HG03571 (cell line): ENCODE measurements around the gene KRT77.
"Not testable (repeated sequence)": the region's sequence is repeated elsewhere in the genome, so short reads cannot be mapped to it uniquely, and the experiment has no call there.

Experiments used
- ATAC-seq: cut with Tn5 transposase; IDR thresholded peaks from one replicate; pipeline ENCODE4 v1.9.1; 2021; ENCODE audit not compliant: unreplicated experiment

KRT77 gene

DNA sequence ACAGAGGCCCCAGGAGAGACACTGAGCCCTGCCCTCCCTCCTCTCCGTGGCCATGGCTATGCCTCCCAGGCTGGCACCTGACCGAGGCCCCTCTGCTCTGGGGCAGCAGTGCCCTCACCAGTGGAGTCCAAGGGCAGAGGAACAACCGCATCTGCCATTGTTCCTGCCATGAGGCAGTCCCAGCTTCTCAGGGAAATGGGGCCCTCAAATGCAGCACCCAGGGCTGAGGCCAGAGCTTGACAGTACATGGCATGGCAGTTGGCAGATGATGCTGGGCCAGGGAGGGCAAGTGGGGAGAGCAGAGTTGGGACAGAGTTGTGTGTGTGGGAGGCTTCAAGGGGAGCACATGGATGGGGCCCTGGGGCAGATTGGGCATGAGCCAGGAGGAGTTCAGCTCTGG, 21.1 kb upstream of the KRT77 start:
- ATAC-seq, result no peak

DNA sequence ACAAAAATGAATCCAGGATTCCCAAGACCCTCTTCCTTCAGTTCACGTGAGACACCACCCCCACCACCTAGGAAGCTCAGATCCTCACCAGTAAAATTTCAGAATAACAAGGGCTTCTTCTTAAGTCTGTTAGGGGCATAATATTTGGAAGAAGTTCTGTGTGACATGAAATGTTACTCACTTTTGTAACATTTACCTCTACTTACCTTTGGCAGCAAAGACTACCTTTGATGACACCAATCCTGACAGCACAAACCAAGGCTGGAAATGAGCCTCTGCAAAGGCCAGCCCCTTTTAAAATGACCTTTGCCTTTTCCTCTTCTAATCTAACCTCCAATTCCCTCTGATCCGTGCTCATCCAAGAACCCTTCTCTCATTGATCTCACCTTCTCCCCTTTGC, 19.4 kb upstream of the KRT77 start:
- no peak for ATAC-seq

DNA sequence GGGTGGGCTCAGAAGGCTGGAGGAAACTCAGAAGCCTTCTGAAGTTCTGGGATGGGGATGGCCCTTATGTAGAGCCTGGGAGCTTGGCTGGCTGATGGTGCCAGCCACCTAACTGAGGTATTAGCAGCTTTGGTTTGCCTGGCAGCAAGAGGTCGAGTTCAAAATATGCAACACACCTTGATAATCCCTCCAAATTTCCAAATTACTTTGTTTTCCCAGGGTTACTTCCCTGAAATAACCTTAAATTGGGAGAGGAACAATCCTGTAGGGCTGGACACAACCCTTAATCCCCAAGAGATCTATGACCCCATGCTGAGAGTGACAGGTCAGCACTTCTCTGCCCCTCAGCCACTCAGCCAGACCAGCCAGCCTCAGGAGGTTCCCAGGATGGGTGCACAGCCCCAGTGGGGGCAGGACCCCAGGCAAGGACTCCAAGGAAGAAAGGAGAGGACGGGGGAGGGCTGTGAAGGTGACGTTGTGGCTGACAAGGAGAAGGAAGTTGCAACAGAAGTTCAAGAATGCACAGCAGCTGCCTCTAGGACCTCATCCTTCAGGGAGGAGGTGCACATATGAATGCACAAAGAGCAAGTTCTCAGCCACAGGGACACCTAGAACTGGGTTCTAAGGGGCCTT, 18.6 kb upstream of the KRT77 start:
- ATAC-seq, result no peak

DNA sequence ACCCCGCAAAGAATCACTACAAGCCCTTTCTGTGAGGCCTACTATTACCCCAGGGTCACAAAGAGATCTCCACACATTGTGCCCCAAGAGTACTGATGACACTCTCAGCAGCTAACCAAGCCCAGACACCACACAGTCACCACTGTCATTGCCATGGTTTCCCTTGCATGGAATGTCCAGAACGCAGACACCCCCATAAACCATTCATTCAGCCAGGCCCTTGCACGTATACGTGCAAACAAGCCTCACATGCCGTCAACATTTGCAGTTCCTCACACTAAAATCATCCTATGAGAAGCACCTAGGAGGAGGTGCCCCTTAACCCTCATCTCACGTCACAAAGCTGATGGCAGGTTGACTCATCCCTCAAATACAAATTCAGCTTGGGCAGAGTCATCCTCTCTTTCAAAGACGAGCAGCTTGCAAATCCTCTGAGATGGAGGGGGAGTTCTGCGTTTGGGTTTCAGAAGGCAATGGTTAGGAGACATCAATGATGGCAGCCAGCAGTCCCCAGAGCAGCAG, 17.1 kb upstream of the KRT77 start:
- ATAC-seq, result no peak

DNA sequence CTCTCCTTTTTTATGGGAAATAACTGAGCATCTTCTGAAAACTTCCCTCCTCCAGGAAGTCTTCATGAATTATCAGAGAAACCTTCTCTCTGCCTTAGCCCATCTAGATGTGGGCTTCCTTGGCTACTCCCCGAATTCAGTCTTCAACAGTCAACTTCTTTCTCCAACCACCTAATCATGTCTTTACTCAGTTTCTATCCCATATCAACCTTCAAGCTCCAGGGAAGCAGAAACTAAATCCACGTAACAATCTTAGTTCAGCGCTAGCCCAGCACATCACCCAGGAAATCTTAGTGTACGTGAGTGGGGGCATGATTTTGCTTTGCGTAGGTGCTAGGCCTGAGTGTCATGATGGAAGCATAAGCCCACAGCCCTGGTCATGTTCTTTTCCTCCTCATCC, 12.7 kb upstream of the KRT77 start:
- no peak for ATAC-seq

DNA sequence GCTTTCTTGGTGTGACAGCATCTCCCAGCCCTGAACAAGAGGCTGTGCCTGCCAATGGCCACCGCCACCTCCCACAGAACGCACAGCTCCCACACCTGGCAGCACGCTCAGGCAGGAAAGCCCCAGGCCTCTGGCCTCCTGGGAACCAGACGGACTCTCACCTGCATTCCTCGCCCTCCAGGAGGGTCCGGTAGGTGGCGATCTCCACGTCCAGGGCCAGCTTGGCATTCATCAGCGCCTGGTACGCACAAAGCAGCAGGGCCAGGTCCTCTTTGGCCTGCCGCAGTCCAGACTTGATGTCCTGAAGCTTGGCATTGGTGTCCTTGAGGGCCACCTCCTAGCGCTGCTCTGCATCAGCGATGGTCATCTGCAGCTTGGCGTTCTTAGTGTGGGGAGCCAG, 12.1 kb upstream of the KRT77 start:
- ATAC-seq, result no peak

DNA sequence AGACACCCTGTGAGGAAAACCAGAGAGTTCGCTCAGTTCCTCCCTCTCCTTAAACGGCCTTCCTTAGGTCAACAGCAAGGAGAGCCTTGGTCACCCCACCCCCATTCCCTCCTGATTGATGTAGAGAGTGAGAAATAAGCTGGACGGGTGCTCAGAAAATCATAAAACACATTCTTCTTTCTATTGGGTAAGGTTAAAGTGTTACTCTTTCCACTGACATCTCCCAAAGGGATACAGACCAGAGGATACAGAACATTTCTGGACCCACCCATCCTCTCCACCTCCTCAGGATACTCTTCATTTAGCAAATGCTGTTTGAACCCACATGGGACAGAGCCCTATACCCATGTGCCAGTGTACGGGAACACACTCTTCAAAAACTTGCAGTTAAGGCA, 11.6 kb upstream of the KRT77 start:
- no peak for ATAC-seq

DNA sequence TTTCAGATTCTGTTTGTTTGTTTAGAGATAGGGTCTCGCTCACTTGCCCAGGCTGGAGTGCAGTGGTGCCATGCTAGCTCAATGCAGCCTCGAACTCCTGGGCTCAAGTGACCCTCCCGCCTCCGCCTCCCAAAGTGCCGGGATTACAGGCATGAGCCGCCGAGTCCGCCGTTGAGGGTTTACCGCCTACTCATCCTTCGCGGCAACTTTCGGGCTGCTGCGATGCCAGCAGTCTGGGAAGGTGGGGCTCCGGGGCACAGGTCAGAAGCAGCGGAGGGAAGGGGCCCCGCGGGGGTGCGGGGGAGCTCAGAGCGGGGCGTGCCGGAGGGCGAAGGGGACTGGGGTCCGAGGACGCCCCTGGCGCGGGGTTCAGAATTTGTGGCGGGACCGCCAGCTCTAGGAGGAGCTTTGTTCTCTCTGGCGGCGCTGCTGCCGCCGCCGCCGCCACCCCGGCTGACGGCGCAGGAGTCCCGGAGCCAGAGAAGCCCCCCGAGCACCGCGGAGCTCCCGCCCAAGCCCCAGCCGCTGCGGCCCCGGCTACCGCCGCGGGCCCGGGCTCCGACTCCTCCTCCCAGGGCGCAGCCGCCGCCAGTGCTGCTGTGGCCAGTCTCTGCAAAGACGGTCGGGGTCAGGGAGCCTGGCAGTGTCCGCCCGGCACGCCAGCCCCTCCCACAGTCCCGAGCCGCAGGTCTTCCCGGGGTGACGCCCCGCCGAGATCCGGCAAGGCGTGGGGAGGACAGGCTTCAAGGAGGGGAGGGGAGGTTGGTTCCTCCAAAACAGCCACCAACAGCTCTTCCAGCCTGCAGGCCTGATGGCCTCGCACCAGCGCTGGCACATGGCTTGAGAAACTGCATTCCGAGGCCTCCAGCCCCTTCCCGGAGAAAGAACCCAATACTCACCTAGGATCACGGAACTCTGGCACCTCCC, 10.9 kb upstream of the KRT77 start:
- ATAC-seq, result no peak

DNA sequence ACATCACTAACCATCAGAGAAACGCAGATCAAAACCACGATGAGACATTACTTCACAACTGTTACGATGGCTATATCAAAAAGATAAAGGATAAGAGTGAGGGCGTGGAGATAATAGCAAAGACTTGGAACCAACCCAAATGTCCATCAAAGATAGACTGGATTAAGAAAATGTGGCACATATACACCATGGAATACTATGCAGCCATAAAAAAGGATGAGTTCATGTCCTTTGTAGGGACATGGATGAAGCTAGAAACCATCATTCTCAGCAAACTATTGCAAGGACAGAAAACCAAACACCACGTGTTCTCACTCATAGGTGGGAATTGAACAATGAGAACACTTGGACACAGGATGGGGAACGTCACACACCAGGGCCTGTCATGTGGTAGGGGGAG, 8.8 kb upstream of the KRT77 start:
- ATAC-seq, result not testable (repeated sequence)

DNA sequence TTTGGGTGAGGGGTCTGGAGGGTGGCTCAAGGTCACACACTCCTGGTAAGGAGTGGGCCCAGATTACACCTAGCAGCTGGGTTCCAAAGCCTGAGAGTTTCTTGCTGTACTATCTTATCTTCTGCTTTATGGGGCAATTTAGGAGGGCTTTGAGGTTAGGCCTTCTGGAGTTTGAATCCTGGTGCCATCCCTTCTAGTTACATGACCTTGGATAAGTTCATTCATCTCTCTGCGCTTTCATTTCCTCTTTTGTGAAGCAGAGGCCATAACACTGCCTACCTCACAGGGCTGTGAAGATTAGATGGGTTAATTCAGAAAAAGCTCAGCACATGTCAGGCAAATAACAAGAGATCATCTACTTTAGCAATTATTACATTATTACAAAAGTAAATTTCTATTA, 7.4 kb upstream of the KRT77 start:
- no peak for ATAC-seq

DNA sequence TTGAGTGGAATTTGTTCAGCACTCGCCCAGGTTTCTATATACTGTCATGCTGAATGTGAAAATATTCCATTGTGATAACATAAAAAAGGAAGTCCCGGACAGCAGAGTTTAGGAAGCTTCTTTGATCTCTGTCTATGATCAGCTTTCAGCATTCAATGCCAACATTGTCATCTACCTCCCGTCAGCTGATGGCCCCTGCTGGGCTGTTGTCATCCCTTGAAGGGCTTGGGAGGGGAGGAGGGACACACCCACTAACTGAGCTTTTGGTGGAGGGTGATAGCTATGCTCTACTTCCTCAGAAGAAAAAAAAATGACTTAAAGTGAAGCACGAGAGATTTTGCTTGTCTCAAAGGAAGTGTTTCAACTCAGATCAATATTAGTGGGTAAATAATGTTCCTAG, 4.7 kb upstream of the KRT77 start:
- ATAC-seq, result no peak

DNA sequence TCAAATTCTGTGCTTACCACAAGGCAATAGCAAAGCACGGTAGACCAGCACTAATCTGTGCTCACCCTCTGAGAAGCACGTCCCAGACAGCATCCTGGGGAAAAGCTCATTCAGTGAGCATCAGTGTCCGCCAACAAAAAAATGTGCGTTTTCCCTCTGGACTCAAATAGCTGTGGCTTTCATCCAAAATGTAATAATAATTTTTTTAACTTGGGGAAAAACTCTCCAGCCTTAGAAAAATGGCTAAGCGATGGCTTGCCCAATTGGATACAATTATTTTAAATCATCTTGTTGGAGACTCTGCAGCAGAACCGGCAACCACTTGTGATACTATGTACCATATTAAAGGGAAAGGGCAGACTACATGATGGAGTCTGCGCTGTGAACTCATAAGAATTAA, 1.1 kb upstream of the KRT77 start:
- no peak for ATAC-seq

DNA sequence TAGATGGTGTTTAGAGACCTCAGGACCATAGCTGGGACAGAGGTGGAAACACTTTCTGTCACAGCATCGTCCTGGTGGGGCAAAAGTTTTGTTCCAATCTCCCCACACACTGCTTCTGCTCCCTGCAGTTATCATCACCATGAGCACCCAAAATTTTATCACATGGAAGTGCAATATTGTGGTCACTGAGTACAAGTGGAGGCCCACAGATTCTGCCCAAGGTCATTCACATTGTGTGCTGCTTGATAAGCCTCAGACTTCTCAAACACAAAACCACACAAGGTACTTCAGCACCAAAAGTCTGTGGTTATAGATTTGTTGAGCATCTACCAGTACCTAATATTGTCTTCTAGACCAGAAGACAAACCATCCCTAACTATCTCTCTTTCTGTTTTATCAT, 554 bp upstream of the KRT77 start:
- no peak for ATAC-seq

DNA sequence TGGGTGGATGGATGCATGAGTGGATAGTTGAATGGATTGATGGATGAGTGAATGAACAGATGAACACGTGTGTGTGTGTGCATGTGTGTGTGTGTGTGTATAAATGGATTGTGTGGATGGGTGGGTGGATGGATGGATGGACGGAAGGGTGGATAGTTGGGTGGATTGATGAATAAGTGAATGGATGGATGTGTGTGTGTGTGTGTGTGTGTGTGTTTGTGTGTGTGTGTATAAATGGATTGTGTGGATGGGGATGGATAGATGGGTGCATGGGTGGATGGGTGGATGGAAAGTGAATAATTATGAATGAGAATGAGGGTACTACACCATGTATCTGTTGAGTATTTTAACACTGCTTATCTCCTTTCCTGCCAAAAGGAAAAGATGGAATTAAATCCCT, 986 bp downstream of the KRT77 start:
- ATAC-seq, result no peak

DNA sequence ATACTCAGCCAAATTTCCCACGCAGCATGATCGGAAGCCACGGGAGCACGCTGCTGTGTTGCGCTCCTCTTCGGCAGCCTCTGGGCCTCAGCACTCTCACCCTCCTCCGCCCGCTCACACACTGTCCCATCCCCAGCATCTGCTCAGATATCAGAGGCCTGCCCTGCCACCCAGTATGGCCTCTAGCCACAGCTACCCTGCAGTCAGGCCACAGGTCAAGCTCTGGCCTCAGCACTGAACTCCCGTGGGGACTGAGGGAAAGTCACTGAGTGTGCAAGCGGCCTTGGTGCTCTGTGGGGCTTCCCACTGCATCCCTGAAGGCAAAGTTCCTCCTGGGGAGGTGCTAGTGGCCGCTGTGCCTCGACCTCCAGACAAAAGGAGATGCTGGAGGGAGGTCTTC, 2.0 kb downstream of the KRT77 start:
- ATAC-seq, result no peak

DNA sequence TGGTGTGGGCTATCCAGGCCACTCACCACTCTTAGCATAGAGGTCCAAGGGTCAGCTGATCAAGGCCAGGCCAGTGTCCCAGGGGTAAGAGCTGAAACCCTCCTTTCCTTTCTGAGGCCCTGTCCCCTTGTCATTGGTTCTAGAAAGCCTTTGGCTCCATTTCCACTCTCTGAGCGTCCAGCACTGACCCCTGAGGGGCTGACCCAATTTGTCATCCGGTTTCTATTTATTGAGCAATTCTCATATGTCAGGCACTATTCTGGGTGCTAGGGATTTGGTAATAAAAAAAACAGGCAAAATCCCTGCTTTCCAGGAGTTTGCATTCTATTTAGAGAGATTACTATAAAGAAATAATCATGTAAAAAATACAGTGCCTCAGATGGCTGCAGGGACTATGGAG, 3.4 kb downstream of the KRT77 start:
- no peak for ATAC-seq

DNA sequence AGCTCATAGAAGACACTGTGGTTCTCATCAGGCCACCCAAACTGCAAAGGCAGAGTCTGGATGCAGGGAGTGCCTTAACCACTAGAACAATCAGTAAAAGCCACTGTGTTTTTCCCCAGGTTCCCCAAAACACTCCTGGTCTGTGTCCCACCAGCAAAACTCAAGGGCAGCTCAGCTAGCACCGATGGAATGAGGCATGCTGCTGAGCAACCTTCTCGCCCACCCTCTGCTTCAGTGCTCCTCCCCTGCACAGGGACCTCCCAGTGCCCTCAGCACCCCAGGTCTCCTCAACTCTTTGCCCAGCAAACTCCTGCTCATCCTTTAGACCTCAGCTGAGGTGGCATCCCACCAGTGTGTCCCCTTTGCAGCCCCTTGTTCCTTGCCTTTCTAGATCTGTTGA, 4.0 kb downstream of the KRT77 start:
- no peak for ATAC-seq

DNA sequence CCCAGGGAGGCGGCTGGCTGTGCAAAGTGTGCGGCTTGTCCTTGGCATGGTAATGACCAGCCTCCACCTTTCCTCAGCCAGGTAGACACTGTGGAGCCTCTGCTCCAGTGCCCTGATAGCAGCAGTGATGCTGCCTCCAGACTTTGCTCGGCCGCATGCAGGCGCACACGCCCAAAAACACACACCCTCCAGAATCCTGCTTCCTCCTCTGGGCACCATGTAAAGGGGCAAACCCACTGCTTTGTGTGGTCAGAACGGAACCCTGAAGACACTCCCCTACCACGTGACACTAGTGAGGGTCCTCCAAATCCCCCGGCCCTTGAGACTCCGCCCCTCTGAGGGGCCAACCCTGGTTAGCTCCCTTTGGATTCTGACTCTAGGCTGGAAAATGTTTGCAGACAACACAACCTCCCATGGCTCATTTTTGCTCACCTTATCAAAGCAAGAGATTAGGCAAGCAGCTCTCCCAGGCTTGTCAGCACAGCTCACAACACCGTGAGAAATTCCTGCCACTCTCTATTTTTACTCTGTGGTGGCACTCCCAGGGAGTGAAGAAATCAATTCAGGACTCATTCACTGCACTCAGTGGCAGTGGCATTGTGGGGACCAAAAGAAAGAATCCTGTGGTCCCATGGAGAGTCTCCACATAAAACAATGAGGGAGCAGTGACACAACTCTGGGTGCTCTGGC, 4.5 kb downstream of the KRT77 start:
- ATAC-seq, result no peak

DNA sequence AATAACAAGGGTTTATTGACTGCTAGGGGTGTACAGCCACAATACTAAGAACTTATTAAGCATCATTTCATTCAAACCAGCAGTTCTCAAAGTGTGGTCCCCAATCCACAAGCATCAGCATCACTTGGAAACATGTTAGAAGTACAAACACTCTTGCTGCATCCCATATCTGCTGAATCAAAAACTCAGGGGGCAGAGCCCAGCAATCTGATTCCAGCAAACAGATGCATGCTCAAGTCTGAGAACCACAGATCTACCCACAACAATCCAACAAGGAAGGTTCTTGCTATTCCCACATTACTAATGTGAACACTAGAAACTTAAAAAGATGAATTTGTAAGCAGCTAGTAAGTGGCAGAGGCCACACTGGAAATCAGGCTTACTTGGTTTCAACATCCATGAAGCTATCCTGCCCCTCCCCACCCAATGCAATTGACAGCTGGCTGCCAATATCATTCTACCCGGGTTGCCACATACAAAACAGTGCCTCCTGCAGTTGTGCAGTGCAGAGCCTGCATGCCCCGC, 6.2 kb downstream of the KRT77 start:
- ATAC-seq, result no peak

DNA sequence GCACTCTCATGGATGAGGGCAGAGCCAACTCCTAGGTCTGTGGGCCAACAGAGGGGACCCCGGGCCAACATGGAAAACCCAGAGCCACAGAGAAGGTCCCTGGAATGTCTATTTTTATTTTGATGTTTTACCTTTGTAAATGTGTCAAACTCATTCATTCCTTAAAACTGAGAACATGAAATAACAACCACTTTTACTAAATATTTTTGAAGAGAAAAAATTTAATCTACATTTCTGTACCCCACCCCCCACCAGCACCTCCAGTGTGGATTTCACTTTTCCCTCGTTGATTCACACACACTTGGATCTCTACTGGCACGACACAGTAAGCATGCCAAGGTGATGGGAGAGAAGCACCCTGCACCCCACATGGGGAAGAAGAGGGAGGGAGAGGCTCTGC, 6.7 kb downstream of the KRT77 start:
- no peak for ATAC-seq

DNA sequence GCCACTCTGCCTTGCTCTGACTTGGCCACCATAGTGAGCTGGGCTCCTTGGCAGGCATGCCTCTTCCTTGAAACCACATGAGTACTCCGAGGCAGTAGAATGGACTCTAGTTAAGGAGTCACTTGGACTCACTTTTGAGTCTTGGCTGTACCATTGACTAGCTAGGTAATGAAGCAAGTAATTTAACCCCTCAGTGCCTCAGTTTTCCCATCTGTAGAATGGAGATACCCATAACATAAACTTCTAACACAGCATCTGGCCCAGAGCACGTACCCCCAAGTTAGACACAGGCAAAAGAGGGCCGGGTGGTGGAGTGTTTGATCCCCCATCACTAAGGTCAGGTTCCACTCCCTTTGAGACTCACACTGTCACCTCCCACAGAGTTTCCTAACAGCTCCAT, 8.3 kb downstream of the KRT77 start:
- no peak for ATAC-seq

DNA sequence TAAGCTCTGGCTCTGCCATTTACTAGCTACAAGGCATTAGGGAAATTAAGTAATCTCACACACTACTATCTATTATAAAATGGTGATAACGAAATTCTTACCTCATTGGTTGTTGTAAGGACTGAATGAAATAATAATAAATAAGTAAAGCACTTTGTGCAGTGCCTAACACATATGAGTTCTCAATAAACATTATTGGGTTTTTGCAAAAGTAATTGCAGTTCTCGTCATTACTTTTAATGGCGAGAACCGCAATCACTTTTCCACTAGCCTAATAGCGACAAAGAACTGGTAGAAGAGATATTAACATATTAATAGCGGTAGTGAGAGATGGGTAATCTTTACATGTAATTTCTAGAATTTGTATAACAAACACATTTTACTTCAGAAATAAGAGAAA, 9.2 kb downstream of the KRT77 start:
- no peak for ATAC-seq
